Kidney tubule cell (primary cell): Measurements from ENCODE around the gene INAVA.
"Not testable (repeated sequence)": the region's sequence is repeated elsewhere in the genome, so short reads cannot be mapped to it uniquely, and the experiment has no call there.

Experiments used
- DNase-seq: peaks from one replicate; pipeline ENCODE4 v3.0.0-alpha.2; 2018; ENCODE audit warnings: low spot score

The INAVA gene

DNA sequence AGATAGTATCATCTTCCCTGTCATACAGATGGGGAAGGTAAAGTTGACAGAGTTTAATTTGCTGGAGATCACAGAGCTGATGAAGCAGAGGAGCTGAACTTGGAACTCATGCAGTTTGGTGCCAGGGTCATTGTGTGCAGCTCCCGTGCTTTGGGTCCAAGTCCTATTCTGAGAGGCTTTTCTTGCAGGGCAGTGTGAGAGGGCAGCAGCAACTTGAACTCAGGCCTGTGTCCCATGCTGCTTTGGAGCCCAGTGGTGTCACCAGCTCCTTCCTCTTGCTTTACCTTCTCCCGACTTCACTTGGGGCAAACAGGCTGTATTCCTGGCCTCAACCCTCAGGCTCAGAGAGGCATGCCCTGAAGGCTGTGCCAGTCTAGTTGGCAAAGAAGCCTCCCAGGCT is 24.7 kb downstream of the INAVA start:
- no peak for DNase-seq

DNA sequence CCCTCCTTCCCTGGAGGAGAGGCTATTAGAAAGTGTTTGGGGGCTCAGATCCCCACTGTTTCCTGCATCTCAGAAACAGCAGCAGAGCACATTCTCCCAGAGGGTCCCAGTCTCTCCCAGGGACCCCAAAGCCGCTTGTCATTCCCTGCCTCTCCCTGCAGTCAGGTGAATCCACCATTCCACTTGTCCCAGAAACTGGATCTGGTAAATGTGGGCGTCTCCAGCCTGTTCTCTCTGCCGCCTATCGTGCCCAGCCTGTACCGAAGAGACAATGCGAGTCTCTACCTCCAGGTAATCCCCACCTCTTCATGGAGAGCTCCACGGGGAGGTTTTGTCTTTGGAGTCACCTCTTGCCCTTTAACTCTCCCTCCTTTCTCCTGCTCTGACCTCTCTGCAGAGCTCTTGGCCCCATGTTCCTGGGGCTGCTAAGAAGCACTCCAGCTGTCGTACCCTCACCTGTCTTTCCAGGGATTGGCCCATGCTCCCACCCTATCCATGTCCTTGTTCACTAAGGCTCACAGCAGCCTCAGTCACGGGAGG is 26.9 kb downstream of the INAVA start:
- no peak for DNase-seq

GRCh38 chr1:200922406-200922805 is 27.7 kb downstream of the INAVA start:
- no peak for DNase-seq

- DNase-seq: no peak
These were observed 28.9 kb downstream of the INAVA start for GRCh38 chr1:200923601-200924000.

DNA sequence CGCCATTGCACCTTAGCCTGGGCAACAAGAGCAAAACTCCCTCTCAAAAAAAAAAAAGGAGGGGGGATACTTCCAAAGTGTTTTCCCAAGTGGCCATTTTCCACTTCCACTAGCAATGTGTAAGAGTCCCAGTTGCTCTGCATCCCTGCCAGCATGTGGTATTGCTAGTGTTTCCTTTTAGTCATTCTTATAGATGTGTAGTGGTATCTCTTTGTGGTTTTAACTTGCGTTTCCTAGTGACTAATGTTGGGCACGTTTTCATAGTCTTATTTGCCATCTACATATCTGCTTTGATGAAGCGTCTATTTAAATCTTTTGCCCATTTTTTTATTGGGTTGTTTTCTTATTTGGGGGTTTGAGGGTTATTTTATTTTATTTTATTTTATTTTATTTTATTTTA is 31.1 kb downstream of the INAVA start:
- no peak for DNase-seq

GRCh38 chr1:200929530-200930278 is 35.0 kb downstream of the INAVA start:
- no peak for DNase-seq

GRCh38 chr1:200930285-200930684 is 35.6 kb downstream of the INAVA start:
- DNase-seq: not testable (repeated sequence)

- no peak for DNase-seq
These were observed 37.1 kb downstream of the INAVA start for GRCh38 chr1:200931776-200932175.

DNA sequence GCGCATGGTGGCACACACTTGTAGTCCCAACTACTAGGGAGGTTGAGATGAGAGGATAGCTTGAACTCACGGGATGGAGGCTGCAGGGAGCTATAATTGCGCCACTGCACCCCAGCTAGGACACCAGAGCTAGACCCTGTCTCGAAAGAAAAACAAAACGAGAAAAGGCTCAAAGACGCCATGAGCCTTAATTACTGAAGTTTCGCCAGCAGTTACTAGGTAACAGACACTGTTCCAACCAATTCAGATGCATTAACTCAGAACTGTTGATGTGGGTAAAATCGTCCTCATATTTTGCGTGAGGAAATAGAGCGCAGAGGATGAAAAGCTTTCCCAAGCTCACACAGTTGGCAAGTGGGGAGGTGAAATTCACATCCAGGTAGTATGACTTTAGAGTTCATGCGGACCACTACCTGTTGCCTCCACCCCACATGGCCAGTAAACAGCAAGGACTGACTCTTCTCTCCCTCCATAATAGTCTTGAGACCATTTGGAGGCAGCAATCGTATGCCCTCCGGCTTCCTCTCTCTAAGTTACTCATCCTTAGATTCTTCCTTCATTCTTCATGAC is 40.1 kb downstream of the INAVA start:
- no peak for DNase-seq

DNA sequence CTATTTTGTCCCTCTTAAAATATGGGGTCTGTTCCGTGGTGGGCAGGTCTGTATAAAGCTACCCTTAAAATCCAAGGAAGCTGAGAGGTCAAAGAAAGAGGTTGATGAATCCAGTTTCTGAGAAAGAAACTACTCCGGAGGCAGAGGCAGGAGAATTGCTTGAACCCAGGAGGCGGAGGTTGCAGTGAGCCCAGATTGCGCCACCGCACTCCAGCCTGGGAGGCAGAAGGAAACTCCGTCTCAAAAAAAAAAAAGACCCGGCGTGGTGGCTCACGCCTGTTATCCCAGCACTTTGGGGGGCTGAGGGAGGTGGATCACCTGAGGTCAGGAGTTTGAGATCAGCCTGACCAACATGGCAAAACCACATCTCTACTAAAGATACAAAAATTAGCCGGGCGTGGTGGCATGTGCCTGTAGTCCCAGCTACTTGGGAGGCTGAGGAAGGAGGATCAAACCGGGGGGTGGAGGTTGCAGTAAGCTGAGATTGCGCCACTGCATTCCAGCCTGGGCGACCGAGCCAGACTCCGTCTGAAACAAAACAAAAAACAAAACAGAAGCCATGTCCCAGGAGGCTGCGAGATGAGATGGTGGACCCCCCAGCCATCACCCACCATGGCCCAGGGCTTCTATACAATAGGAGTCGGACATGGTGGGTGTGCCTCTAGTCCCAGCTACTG is 40.7 kb downstream of the INAVA start:
- not testable (repeated sequence) for DNase-seq

DNA sequence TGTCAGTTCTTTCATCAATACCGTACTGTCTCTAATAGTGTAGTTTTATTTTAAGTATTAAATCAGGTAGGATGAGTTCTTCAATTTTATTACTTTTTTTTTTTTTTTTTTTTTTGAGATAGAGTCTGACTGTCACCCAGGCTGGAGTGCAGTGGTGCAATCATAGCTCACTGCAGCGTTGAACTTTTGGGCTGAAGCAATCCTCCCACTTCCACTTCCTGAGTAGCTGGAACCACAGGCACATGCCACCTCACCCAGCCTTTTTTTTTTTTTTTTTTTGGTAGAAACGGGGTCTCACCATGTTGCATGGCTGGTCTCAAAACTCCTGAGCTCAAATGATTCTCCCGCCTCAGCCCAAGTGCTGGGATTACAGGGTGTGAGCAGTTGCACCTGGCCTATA is 44.3 kb downstream of the INAVA start:
- no peak for DNase-seq

- DNase-seq: no peak
These were observed 50.4 kb downstream of the INAVA start for GRCh38 chr1:200945111-200945510.

DNA sequence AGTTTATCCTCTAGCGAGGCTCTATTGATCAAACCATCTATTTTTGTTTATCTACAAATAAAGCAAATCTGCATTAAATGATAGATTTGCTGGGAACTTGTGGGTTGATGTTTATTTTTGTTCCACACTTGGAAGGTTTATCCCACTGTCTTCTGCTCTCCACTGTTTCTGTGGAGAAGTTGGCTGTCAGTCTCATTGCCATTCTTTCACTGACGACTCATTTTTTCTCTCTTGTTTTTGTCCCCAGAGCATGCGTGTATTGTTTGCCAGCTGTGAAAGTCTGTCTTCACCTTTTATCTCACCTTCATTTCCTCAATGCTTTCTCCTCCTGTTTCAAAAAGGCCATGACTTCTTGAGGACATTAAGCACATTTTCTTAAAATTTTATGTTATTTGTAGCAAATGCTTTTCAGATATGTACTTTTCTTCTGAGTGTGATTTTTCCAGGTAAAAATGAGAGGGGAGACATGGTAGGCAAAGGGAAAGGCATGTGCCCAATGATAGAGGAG is 52.4 kb downstream of the INAVA start:
- no peak for DNase-seq

DNA sequence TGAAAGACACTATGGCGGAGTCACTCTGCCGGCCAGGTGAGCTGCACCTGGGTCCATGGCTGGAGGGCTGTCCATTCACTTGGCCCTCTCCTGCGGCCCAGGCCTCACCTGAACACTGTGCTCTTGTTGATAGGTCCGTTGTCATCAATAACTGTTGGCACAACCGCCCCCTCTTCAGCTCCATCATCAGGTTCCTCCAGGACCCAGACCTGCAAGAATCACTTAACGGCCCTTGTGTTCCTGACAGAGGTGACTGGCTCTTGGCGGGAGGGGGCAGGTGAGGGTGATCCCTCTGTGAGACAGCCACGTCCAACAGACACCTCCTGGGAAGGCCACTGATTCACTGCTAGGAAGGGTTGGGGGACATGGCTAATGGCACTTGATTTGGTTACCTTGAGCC is 54.9 kb downstream of the INAVA start:
- DNase-seq: no peak

DNA sequence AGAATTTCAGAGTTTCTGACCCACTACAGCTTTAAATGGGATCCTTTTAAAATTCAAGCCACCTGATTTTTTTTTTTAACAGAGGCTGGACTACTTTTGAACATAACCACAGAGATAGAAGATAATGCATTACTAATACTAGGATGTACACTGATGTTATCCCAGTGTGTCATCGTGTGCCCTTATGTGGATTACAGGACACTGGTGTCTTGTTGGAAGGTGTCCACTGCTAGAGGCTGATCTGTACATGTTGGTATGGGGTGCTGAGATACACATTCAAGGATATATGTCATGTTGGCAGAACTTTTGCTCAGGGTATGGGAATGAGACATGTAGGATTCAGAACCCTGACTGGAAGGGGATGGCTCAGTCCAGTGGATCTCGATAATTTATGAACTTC is 56.3 kb downstream of the INAVA start:
- DNase-seq: no peak

- no peak for DNase-seq
These were observed 59.7 kb downstream of the INAVA start for GRCh38 chr1:200954434-200954833.

- no peak for DNase-seq
These were observed 63.9 kb downstream of the INAVA start for GRCh38 chr1:200958597-200958996.

- no peak for DNase-seq
These were observed 64.8 kb downstream of the INAVA start for GRCh38 chr1:200959411-200959921.

DNA sequence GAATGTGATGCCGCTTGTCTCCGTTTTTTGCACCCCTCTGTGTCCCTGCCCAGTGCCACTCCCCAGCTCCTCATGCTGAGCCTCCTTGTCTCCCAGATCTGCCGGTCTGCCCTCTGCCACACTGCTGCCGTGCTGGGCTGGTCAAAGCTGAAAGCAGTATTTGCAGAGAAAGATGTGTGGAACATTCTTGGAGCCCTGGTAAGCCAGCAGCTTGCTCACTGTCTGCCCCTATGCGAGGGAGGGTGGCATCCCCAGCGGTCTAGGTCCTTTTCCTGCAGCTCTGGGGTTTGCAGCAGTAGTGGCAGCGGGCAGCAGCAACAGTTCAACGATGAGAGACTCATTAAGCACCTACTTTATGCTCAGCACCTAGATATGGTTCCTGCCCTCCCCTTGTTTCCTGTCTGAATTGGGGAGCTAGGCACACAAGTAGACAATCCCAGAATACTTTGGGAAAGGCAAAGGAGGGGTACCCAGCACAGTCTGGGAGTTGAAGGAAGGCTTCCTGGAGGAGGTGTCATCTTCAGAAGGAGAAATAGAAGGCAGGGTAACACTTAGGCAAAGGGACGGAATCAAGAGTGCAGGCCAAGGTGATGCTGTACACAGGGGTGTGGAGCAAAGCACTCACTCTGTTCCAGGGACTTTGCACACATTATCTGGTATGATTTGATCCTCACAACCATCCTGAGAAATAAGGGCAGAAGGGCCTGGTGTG is 65.7 kb downstream of the INAVA start:
- no peak for DNase-seq

DNA sequence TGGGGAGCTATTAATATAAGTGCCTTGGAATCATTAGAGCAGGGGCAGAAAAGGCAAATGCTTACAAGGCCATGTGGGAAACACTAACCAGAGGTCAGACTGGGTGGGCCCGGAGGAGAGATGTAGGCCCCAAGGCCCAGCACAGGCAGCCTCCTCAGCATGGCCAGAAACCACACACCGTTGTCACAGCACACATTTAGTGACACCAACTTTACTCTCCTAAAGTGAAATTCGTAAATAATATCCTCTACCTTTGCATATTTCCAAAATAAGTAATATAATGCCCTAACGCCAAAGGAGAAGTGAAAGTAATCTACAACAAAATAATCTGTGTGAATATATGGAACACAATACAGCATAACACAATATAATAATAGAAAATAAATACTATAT is 66.2 kb downstream of the INAVA start:
- DNase-seq: no peak

DNA sequence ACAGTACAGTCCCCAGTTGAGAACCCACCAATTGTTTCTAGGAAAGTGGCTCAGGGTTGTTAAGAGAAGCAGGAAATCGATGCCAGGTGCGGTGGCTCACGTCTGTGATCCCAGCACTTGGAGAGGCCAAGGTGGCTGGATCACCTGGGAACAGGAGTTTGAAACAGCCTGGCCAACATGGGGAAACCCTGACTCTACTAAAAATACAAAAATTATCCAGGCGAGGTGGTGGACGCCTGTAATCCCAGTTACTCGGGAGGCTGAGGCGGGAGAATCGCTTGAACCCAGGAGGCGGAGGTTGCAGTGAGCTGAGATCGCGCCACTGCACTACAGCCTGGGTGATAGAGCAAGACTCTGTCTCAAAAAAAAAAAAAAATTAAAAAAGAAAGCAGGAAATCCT is 67.5 kb downstream of the INAVA start:
- DNase-seq: not testable (repeated sequence)

DNA sequence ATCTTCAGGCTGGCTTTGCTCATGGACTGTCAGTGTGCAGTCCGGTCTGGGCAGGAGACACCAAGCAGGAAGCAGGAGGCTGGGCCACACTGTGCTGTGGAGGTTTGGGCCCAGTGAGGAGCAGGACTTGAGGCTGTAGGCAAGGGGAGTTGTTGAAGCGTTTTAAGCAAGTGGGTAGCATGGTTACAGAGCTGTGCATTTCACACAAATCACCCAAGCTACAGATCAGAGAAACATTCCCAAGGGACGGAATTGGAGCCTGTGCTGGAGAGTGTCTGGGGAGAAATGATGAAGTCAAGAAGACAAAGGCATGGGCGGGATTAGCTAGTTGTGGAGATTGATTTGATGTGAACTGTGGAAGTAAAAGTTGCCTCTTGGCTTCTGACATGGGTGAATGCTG is 67.9 kb downstream of the INAVA start:
- DNase-seq: no peak
